ENCODE measurements around the gene PTCHD4. TPM values are rescaled to one million over a fixed set of nuclear protein-coding genes. Genes with fewer than 3 reads are reported as not detected.

Gene PTCHD4
- total RNA-seq, 2 experiments from 2014 or later, result not detected

DNA sequence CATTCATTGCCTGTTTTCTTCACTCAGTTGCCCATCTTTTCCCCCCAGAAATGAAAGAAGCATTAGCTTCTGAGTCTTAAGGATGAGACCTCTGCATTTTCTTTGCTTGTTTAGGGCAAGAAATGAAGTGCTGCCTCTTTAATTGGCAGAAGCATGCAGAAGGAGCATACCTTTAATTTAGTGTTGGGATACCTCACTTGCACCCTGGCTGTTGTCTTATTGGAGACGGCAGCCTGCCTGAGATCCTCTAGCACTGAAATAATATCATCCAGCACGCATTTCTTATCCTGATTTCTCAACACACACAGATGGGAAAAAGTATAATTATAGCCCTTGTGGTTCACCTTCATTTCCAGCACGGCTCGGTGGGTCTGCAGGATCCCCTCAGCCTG is 43.1 kb downstream of the PTCHD4 start:
- peaks cover 5% of the 10 kb centered on the region for H3K4me1 Mint-ChIP-seq (ENCODE audit: low read depth)
- no peak for DNase-seq
- peaks cover 20% of the 10 kb centered on the region for H3K27me3 Mint-ChIP-seq
- no peak overlapping the region for H3K4me3 Mint-ChIP-seq
- ChIA-PET CTCF (no interaction called here), POLR2A (no interaction called here)
- no peaks in the 10 kb centered on the region for H3K9me3 Mint-ChIP-seq
- intact Hi-C loops (cut with micrococcal nuclease), result no loop called here
- no peak overlapping the region for H3K27ac Mint-ChIP-seq
- H3K36me3 Mint-ChIP-seq, result no peaks in the 10 kb centered on the region

DNA sequence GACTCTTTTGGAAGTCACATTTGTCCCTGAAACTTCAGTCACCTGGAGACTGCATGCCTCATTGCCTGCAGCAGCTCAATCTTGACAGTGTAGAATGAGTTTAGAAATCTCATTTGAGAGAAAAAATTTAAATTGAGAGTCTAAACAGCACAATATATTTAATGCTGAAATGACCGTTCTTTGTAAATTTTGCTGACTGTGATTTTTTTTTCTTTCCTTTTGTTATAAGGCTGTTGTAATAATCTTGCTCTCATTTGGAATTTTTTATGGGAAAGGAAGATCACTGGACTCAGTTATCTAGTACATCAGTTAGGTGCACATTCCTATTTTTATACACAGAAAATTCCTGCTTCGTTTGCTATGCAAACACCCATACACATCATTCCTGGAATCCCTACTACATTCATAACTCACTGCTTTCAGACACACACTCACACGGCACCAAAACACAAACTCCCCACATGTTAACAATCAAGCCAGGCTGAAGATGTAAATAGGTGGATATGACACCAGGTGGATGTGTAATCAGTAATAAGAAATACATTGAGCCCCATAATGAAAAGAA is 43.8 kb downstream of the PTCHD4 start:
- Mint-ChIP-seq H3K36me3 (no peaks in the 10 kb centered on the region), H3K27ac (no peak overlapping the region), H3K4me3 (no peak overlapping the region), H3K4me1 (ENCODE audit: low read depth) (peaks cover 5% of the 10 kb centered on the region), H3K27me3 (peaks cover 20% of the 10 kb centered on the region), H3K9me3 (no peaks in the 10 kb centered on the region)
- intact Hi-C loops (cut with micrococcal nuclease), result no loop called here
- no peak for DNase-seq
- CTCF ChIA-PET, result interaction anchor here (0.7 kb wide), 1 partner anchor 18 kb away, joined by 3 read pairs; no protein-coding TSS in a partner anchor
- POLR2A ChIA-PET, result no interaction called here

DNA sequence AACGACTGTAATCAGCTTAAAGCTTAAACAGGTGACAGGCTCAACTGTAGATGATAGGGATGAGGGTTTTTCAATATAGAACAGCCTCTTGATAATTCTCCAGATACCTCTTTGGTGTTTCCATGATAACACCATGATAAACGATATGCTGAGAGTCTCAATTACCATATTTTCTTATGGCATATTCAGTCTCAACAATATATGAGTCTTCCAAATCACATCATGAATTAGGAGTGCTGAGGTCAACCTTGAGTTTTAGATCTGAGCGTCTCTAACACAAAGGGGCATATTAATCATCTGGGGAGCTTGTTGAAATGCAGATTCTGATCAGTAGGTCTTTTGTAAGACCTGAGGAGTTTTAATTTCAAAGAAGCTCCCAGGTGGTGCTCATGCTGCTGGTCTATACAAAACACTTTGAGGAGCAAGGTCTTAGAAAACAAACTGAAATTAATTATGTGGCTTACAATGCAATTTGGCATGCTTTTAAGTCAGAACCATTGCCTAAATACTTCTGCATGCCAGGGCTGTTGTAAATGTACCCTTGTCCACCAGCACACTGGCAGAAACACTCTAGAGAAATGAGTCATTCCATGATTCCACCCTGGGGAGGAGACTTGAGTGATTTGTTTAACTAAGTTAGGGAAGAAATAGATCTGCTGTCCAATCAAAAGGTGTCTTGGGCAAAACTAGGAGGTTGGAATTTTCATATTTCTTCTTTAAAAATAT is 49.6 kb downstream of the PTCHD4 start:
- no peaks in the 10 kb centered on the region for H3K4me1 Mint-ChIP-seq (ENCODE audit: low read depth)
- ChIA-PET POLR2A (no interaction called here), CTCF (no interaction called here)
- intact Hi-C loops (cut with micrococcal nuclease), result no loop called here
- H3K27me3 Mint-ChIP-seq, result no peaks in the 10 kb centered on the region
- no peaks in the 10 kb centered on the region for H3K36me3 Mint-ChIP-seq
- H3K27ac Mint-ChIP-seq, result no peak overlapping the region
- H3K9me3 Mint-ChIP-seq, result no peaks in the 10 kb centered on the region
- no peak for DNase-seq
- no peak overlapping the region for H3K4me3 Mint-ChIP-seq

Measured in activated CD4-positive, alpha-beta memory T cell treated with anti-CD3 and anti-CD28 coated beads for 36 hours (primary cell).